C4-2B (cell line): ENCODE results near the gene GGCX.

Experiments
- H3K27ac ChIP-seq: fragments of 450-650 bp; 2 replicates; pipeline ENCODE4 v1.5.1; 2017
- CTCF ChIP-seq: fragments of 450-650 bp; conservative IDR thresholded peaks from 2 replicates; pipeline ENCODE4 v1.5.1; 2017; ENCODE audit warnings: mild to moderate bottlenecking
- ZFX ChIP-seq: fragments of 450-650 bp; IDR thresholded peaks from 2 replicates; pipeline ENCODE4 v1.6.1; 2017

Gene GGCX

DNA sequence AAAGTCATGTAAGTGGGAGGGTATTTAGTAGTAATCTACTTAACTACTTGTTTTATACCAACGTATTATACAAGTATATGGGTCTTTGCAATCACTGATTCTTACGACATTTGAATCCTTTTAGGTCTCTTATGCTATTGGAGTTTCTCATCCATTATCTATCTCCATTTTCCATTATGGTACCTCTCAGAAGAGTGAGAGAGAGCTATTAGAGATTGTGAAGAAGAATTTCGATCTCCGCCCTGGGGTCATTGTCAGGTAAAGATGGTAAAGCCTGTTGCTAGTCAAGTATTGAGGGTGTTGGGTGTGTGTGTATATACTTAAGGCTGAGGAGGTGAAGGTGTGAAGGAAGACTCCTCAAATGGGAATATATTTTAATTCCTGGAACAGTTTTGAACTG is 18.5 kb downstream of the GGCX start:
- H3K27ac ChIP-seq, result no peak overlapping the region
- TF ChIP-seq CTCF, result no peak
- no peak for TF ChIP-seq ZFX

GRCh38 chr2:85541753-85542457 is 19.4 kb downstream of the GGCX start:
- H3K27ac ChIP-seq, result no peak overlapping the region
- TF ChIP-seq ZFX (no peak), CTCF (no peak)

DNA sequence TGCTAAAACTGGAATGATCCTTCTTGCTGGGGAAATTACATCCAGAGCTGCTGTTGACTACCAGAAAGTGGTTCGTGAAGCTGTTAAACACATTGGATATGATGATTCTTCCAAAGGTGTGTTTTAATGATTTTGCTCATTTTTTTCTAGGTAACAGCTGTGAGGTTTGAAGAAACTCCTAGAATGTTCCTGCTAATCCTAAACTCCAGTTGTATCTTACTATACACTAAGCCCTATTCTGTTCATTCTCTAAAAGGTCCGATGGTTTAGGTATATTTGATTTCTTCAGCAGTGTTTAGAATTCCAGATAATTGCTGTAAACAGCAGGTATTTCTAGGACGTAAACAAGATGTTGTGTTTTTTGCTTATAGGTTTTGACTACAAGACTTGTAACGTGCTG is 20.0 kb downstream of the GGCX start:
- no peak overlapping the region for H3K27ac ChIP-seq
- TF ChIP-seq ZFX (no peak), CTCF (no peak)

DNA sequence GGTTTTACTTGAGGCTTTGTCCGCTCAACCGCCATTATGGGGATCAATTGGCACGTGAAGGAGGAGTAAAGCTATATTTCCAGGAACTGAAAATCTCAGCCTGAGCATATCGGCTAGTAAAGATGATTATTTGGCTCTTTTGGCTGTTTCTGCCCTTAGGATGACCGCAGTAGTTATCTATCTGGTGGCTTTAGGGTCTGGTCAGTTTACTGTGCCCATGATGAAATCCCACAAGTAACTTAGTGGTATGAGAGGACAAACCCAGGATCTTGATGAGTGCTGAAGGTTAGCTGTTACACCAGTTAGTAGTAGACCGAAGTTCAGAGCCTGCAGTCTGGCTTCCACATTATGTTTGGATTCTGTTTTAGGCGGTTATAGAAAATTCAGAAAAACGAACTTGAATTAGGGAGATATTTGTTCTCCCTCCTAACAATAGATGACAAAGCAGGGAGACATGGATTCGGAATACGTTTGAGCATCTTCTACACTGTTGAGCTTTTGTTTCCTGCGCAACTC is 21.1 kb downstream of the GGCX start:
- peak overlapping the region; percentile 99 for H3K27ac ChIP-seq
- TF ChIP-seq ZFX, result no peak
- TF ChIP-seq CTCF, result no peak

DNA sequence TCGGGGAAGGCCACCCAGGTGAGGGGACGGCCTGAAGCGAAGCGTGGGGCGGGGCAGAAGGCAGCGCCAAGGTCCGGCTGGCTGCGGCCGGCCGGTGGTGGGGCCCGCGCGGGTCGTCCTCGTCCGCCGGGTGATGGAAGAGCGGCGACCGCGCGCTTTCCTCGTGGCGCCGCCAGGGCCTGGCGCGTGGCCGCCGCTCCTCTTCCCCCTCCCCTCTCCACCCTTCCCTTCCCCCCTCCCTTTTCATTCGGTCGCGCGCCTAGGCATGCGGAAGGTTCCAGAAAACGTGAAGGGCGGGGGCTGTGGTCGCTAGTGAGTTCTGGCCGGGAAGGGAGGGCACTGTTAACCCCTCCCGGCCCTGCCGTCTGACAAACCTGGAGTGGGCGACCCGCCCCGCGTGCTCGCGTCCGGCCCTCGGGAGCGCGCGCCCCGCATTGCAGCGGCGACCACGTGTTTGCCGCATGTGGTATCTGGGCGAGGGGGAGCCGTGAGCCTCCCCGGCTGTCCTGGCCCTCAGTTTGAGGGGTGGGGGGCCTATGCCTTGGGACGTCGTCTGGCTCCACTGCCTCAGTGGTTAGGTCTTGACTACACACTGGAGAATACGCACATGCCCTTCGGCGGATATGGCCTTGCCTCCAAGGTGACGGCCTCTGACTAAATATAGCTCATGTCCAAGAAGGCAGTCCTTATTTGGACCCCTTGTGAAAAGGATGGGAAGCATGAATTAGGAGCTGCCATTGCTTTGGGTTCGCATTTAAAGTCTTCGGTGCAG is 21.7 kb downstream of the GGCX start:
- peak overlapping the region; percentile 99 for H3K27ac ChIP-seq
- TF ChIP-seq CTCF (no peak), ZFX (peak; percentile 54; the same call in 1 of the 2 replicates)

DNA sequence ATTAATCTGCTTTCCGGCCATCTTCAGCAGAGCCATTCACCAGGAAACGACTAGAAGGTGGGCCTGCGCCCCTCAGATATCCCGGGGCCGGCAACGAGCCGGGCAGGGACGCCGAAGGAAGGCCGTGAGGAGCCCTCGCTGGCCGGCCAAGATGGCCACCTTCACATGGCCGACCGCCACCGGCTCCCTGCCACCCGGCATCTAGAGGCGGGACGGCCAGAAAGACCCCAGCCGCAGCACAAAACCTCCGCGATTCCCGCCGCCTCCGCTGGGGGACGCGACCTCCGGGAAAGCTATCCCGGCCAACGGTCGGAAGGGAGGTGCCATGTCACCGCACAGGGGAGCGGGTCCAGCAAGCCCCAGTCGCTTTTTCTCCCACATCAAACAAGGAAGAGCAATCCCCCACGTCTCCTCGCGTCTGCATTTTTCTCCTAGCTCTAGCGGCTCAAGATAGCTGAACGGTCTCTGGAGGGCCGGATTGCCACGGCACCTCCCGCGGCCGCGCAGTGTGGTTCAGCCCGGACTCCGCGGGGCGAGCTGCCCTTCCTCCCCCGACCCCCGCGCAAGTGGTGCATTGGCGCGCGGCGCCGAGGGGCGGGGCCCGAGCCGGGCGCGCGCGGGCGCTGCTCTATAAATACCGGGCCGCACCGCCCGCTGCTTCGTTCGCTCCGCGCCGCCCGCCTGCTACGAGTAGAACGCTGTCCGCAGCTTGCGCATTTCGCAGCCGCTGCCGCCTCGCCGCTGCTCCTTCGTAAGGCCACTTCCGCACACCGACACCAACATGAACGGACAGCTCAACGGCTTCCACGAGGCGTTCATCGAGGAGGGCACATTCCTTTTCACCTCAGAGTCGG is 22.6 kb downstream of the GGCX start, which contains the start of gene MAT2A:
TSS of gene MAT2A (plus strand) at position 662 of the 854 bp plus-strand sequence. CDS start at position 782, 120 bp downstream.
- TF ChIP-seq ZFX, result no peak; the same call in 1 of the 2 replicates
- TF ChIP-seq CTCF, result peak; percentile 82
- H3K27ac ChIP-seq, result peak within 1 kb of the TSS; percentile 99
